HepG2 (cell line): ENCODE data around the gene SPAG7. TPM values are rescaled to one million over a fixed set of nuclear protein-coding genes. Genes with fewer than 3 reads are reported as not detected.

Experiments used
- ATAC-seq: fragments of 200-7000 bp; cut with Tn5 transposase; 3 replicates; pipeline ENCODE4 v1.9.1; 2020; ENCODE audit warnings: mild to moderate bottlenecking, moderate library complexity
- BruUV-seq: library from RNA; stranded (reverse); fragments of 400-500 nt; replicated peaks from 2 replicates; lab custom pipeline; 2021; lab: Mats Ljungman, UMichigan
- CTCF ChIA-PET: fragments of 300-600 bp; formaldehyde crosslinking; extraction: SDS; loops from one replicate; lab custom pipeline; 2021; ENCODE audit warnings: low total read pairs, inconsistent platforms, low intra/inter-chr PET ratio; lab: Yijun Ruan, JAX
- POLR2A ChIA-PET: fragments of 350-600 bp; sonication (Branson Sonifier 250); formaldehyde crosslinking; loops from one replicate; lab custom pipeline; 2020; ENCODE audit warnings: antibody characterized with exemption, inconsistent platforms; lab: Yijun Ruan, JAX
- DNase-seq: peaks from one replicate; pipeline ENCODE4 v3.0.0-alpha.2; 2015; ENCODE audit warnings: low spot score
- FAIRE-seq: peaks from 3 replicates; lab custom pipeline; 2011; peaks lifted over from hg19 to GRCh38; lab: Jason Lieb, UNC
- H2AFZ ChIP-seq: one replicate; pipeline ENCODE4 v1.6.1; 2011; ENCODE audit warnings: low read length, inconsistent platforms
- H3K27ac ChIP-seq: fragments of 300-600 bp; 3 replicates; pipeline ENCODE4 v1.8.0; 2011; ENCODE audit warnings: mixed run types, mild to moderate bottlenecking, mixed read lengths, low read length, inconsistent platforms; ENCODE audit not compliant: insufficient read depth; ENCODE audit errors: extremely low read length
- H3K27me3 ChIP-seq, 2 experiments: fragments of 200-600 bp in 1 of 2; 2 replicates in 1 of 2; 3 replicates in 1 of 2; pipeline versions ENCODE4 v1.6.0 to v1.8.0; 2011; ENCODE audit warnings: low read length in 2 of 2, mild to moderate bottlenecking in 2 of 2, moderate library complexity in 2 of 2, inconsistent platforms in 1 of 2; ENCODE audit not compliant: insufficient read depth in 2 of 2, control insufficient read depth in 1 of 2
- H3K36me3 ChIP-seq, 2 experiments: fragments of 200-600 bp in 1 of 2; replicated peaks in 1 of 2; 2 replicates in 1 of 2; 3 replicates in 1 of 2; pipeline versions ENCODE4 v1.5.1 to v1.8.0; 2011; ENCODE audit warnings: low read length in 2 of 2, inconsistent platforms in 1 of 2; ENCODE audit not compliant: insufficient read depth in 2 of 2, control insufficient read depth in 1 of 2
- H3K4me1 ChIP-seq: 2 replicates; pipeline ENCODE4 v1.5.1; 2012; ENCODE audit warnings: low read length, inconsistent platforms; ENCODE audit not compliant: insufficient read depth
- H3K4me2 ChIP-seq: 2 replicates; pipeline ENCODE4 v1.6.0; 2011; ENCODE audit warnings: low read depth, low read length, inconsistent platforms
- H3K4me3 ChIP-seq, 3 experiments: fragments of 200-600 bp in 1 of 3; sonication (generic), shearing (Covaris generic) in 1 of 3; replicated peaks in 1 of 3; 2 replicates each; pipeline ENCODE4 v1.5.1; 2011 to 2016; ENCODE audit warnings: low read length in 3 of 3, inconsistent platforms in 2 of 3, low read depth in 2 of 3, mild to moderate bottlenecking in 2 of 3, control low read depth in 1 of 3, mixed read lengths in 1 of 3; ENCODE audit not compliant: insufficient read depth in 1 of 3
- H3K79me2 ChIP-seq: one replicate; pipeline ENCODE4 v1.6.1; 2011; ENCODE audit warnings: low read length, inconsistent platforms; ENCODE audit not compliant: insufficient read depth
- H3K9ac ChIP-seq: 2 replicates; pipeline ENCODE4 v1.6.0; 2011; ENCODE audit warnings: mild to moderate bottlenecking, low read depth, low read length, inconsistent platforms; ENCODE audit not compliant: insufficient read depth
- H3K9me3 ChIP-seq: 2 replicates; pipeline ENCODE4 v1.5.1; 2012; ENCODE audit warnings: mild to moderate bottlenecking, low read length
- H4K20me1 ChIP-seq: 2 replicates; pipeline ENCODE4 v1.6.0; 2011; ENCODE audit warnings: inconsistent platforms, mild to moderate bottlenecking, low read length, moderate library complexity; ENCODE audit not compliant: insufficient read depth
- CBFB ChIP-seq: sonication (generic); formaldehyde crosslinking; IDR thresholded peaks from 2 replicates; pipeline ENCODE4 v1.4.0; 2020; ENCODE audit warnings: missing genetic modification reagents
- GFI1 ChIP-seq: sonication (generic); formaldehyde crosslinking; IDR thresholded peaks from 2 replicates; pipeline ENCODE4 v1.5.0; 2020; ENCODE audit warnings: missing genetic modification reagents, mild to moderate bottlenecking, borderline replicate concordance
- HNRNPK ChIP-seq: fragments of 200-400 bp; formaldehyde crosslinking; IDR thresholded peaks from 2 replicates; pipeline ENCODE4 v1.6.1; 2018; ENCODE audit warnings: low read length, low read depth, moderate library complexity, mild to moderate bottlenecking; ENCODE audit not compliant: poor library complexity, severe bottlenecking
- MTA1 ChIP-seq: sonication (generic); formaldehyde crosslinking; IDR thresholded peaks from 2 replicates; pipeline ENCODE4 v1.4.0; 2020; ENCODE audit warnings: missing genetic modification reagents, mild to moderate bottlenecking, borderline replicate concordance
- PLSCR1 ChIP-seq: sonication (generic); formaldehyde crosslinking; IDR thresholded peaks from 2 replicates; pipeline ENCODE4 v1.5.0; 2020; ENCODE audit warnings: missing genetic modification reagents, mild to moderate bottlenecking, borderline replicate concordance
- SP2 ChIP-seq: sonication (generic); formaldehyde crosslinking; IDR thresholded peaks from 2 replicates; pipeline ENCODE4 v1.5.1; 2020; ENCODE audit warnings: mild to moderate bottlenecking, missing genetic modification reagents
- ZBTB20 ChIP-seq: sonication (generic); formaldehyde crosslinking; IDR thresholded peaks from 2 replicates; pipeline ENCODE4 v1.8.1; 2023; ENCODE audit warnings: missing genetic modification reagents, low read depth, mild to moderate bottlenecking, borderline replicate concordance
- ZBTB8A ChIP-seq: sonication (generic); formaldehyde crosslinking; IDR thresholded peaks from 2 replicates; pipeline ENCODE4 v1.4.0; 2020; ENCODE audit warnings: mild to moderate bottlenecking, low read depth, missing genetic modification reagents, borderline replicate concordance
- ZKSCAN1 ChIP-seq: fragments of 150-350 bp; IDR thresholded peaks from 2 replicates; pipeline ENCODE4 v1.6.1; 2014; ENCODE audit warnings: low read length
- ZKSCAN8 ChIP-seq: IDR thresholded peaks from 2 replicates; pipeline ENCODE4 v1.6.1; 2016; ENCODE audit warnings: borderline replicate concordance, missing genetic modification reagents, missing compliant biosample characterization
- ZMYM3 ChIP-seq: sonication (generic); formaldehyde crosslinking; IDR thresholded peaks from 2 replicates; pipeline ENCODE4 v1.5.1; 2020; ENCODE audit warnings: mild to moderate bottlenecking, missing genetic modification reagents
- ZNF337 ChIP-seq: sonication (generic); formaldehyde crosslinking; IDR thresholded peaks from 2 replicates; pipeline ENCODE4 v1.5.1; 2020; ENCODE audit warnings: missing genetic modification reagents, low read depth, mild to moderate bottlenecking, borderline replicate concordance
- ZNF510 ChIP-seq: sonication (generic); formaldehyde crosslinking; IDR thresholded peaks from 2 replicates; pipeline ENCODE4 v1.4.0; 2020; ENCODE audit warnings: low read depth, mild to moderate bottlenecking, missing genetic modification reagents
- WGBS: methylation state at CpG from one replicate; pipeline ENCODE4 v1.1.6; 2017; ENCODE audit warnings: low lambda C conversion rate; 5-methylcytosine and 5-hydroxymethylcytosine counted together
- in situ Hi-C: cut with HindIII; loops from 2 replicates; pipeline ENCODE4 v1.10.0; 2017; ENCODE audit warnings: low pct_unique_long_range_greater_than_20kb; ENCODE audit not compliant: extremely low pct_ligation_motif_present
- intact Hi-C: fragments of 100-400 bp; cut with micrococcal nuclease; formaldehyde crosslinking; loops from one replicate; pipeline ENCODE4 v1.10.0; 2022; ENCODE audit not compliant: unreplicated experiment
- polyA plus RNA-seq, 8 experiments: library from polyadenylated mRNA; depleted of rRNA in 3 of 8; stranded (reverse) in 7 of 8; unstranded in 1 of 8; fragments of >200 nt; fragmentation: Illumina TruSeq in 4 of 8; extraction: Trizol in 4 of 8; gene quantifications; 2 replicates each; pipeline versions ENCODE4 v1.2.1 to v1.2.3, GENCODE V29; 2011 to 2016; ENCODE audit warnings: low read depth in 4 of 8, missing spikeins in 1 of 8, mixed read lengths in 1 of 8; ENCODE audit not compliant: insufficient read depth in 1 of 8
- total RNA-seq, 5 experiments: library from RNA; depleted of rRNA; stranded (reverse); fragments of >200 nt; fragmentation: Illumina TruSeq; extraction: Trizol; gene quantifications; 2 replicates each; pipeline ENCODE4 v1.2.3, GENCODE V29; 2016; ENCODE audit warnings: low read depth in 1 of 5
- TF ChIP-seq, protein P1 (sequence below): sonication (generic); formaldehyde crosslinking; IDR thresholded peaks from 2 replicates; pipeline ENCODE4 v1.8.1; 2022; ENCODE audit warnings: low read depth, mild to moderate bottlenecking, missing genetic modification reagents
- TF ChIP-seq, protein P2 (sequence below): sonication (generic); formaldehyde crosslinking; IDR thresholded peaks from 2 replicates; pipeline ENCODE4 v1.4.0; 2020; ENCODE audit warnings: mild to moderate bottlenecking, missing genetic modification reagents
- TF ChIP-seq, protein P3 (sequence below): sonication (generic); formaldehyde crosslinking; IDR thresholded peaks from 2 replicates; pipeline ENCODE4 v1.8.0; 2022; ENCODE audit warnings: low read depth, missing genetic modification reagents

Gene SPAG7
- total and polyA plus RNA-seq, 2 of the 13 experiments (the other 11 are each of a cell fraction or from before 2014, with no cell fraction given): 51.0 to 59.0 TPM

DNA sequence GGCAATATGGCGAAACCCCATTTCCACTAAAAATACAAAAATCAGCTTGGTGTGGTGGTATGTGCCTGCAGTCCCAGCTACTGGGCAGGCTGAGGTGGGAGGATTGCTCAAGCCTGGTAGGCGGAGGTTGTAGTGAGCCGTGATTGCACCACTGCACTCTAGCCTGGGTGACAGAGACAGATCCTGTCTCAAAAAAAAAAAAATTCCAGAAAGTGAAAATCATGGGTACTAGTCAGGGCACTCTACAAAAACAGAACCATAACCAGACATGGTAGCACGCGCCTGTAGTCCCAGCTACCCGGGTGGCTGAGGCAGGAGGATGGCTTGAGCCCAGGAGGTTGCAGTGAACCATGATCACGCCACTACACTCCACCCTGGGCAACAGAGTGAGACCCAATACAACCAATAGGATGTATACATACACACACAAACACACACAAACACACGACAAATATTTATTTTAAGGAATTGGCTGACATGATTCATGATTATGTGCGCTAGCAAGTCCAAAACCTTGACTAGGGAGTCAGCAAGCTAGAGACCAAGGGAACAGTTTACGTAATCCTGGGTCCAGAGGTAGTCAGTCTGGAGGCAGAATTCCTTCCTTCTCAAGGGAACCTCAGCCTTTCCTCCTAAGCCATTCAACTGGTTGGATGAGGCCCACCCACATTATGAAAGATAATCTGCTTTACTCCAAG, 47.1 kb downstream of the SPAG7 start:
- peak; percentile 99 for FAIRE-seq
- Histone ChIP-seq H3K79me2 (no peaks in the 10 kb centered on the region), H3K9ac (no peak overlapping the region), H3K27me3 (no peaks in the 10 kb centered on the region), H3K4me2 (peak overlapping the region; percentile 75), H4K20me1 (no peaks in the 10 kb centered on the region), H3K4me1 (peaks cover 22% of the 10 kb centered on the region), H3K36me3 (no peaks in the 10 kb centered on the region), H2AFZ (no peak overlapping the region), H3K27ac (peak overlapping the region; percentile 53), H3K4me3 (peak overlapping the region; percentile 14 to 57 (median 26)), H3K9me3 (no peaks in the 10 kb centered on the region)
- peak; percentile 65 for DNase-seq
- 4% methylated on average over 10 of the region's 10 CpGs for WGBS
- intact Hi-C loops (no loop called here), in situ Hi-C loops (no loop called here)
- ChIA-PET CTCF (no interaction called here), POLR2A (interaction anchor here (0.6 to 3.0 kb wide), 14 partner anchors 8 to 216 kb away, joined by 3 to 35 read pairs (median 5); partner anchors contain the start of genes ENO3, INCA1, PELP1 and PFN1)
- BruUV-seq: no TSS peak
- ATAC-seq: peak; percentile 95
- no peak for TF ChIP-seq ZNF337 (CRISPR knock-in tag)
- no peak for TF ChIP-seq CBFB
- TF ChIP-seq ZBTB20 (CRISPR knock-in tag): no peak
- no peak for TF ChIP-seq PLSCR1 (CRISPR knock-in tag)
- TF ChIP-seq, protein P1, sequence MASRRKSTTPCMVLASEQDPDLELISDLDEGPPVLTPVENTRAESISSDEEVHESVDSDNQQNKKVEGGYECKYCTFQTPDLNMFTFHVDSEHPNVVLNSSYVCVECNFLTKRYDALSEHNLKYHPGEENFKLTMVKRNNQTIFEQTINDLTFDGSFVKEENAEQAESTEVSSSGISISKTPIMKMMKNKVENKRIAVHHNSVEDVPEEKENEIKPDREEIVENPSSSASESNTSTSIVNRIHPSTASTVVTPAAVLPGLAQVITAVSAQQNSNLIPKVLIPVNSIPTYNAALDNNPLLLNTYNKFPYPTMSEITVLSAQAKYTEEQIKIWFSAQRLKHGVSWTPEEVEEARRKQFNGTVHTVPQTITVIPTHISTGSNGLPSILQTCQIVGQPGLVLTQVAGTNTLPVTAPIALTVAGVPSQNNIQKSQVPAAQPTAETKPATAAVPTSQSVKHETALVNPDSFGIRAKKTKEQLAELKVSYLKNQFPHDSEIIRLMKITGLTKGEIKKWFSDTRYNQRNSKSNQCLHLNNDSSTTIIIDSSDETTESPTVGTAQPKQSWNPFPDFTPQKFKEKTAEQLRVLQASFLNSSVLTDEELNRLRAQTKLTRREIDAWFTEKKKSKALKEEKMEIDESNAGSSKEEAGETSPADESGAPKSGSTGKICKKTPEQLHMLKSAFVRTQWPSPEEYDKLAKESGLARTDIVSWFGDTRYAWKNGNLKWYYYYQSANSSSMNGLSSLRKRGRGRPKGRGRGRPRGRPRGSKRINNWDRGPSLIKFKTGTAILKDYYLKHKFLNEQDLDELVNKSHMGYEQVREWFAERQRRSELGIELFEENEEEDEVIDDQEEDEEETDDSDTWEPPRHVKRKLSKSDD: peak; percentile 49; the same call in 1 of the 2 replicates
- no peak for TF ChIP-seq ZNF510 (CRISPR knock-in tag)
- TF ChIP-seq ZBTB8A (CRISPR knock-in tag): no peak
- TF ChIP-seq, protein P2, sequence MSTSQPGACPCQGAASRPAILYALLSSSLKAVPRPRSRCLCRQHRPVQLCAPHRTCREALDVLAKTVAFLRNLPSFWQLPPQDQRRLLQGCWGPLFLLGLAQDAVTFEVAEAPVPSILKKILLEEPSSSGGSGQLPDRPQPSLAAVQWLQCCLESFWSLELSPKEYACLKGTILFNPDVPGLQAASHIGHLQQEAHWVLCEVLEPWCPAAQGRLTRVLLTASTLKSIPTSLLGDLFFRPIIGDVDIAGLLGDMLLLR (CRISPR knock-in tag): no peak
- no peak for TF ChIP-seq MTA1 (CRISPR knock-in tag)
- peak; percentile 72 for TF ChIP-seq ZMYM3
- TF ChIP-seq GFI1 (CRISPR knock-in tag): peak; percentile 67; the same call in 1 of the 2 replicates
- TF ChIP-seq, protein P3, sequence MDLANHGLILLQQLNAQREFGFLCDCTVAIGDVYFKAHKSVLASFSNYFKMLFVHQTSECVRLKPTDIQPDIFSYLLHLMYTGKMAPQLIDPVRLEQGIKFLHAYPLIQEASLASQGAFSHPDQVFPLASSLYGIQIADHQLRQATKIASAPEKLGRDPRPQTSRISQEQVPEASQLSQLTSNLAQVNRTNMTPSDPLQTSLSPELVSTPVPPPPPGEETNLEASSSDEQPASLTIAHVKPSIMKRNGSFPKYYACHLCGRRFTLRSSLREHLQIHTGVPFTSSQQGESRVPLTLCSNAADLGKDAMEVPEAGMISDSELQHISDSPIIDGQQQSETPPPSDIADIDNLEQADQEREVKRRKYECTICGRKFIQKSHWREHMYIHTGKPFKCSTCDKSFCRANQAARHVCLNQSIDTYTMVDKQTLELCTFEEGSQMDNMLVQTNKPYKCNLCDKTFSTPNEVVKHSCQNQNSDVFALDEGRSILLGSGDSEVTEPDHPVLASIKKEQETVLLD: no peak
- TF ChIP-seq ZKSCAN8: 0 out of 2 replicates have a peak, but pooled peaks have one; percentile 20
- no peak for TF ChIP-seq SP2
- no peak for TF ChIP-seq HNRNPK
- TF ChIP-seq ZKSCAN1: no peak
